Panc1 (cell line): ENCODE measurements around the gene CYP3A5. TPM values are rescaled to one million over a fixed set of nuclear protein-coding genes. Genes with fewer than 3 reads are reported as not detected.
"Not testable (repeated sequence)": the region's sequence is repeated elsewhere in the genome, so short reads cannot be mapped to it uniquely, and the experiment has no call there.

ENCODE experiments used
- ATAC-seq: fragments of 200-7000 bp; cut with Tn5 transposase; 2 replicates; pipeline ENCODE4 v1.9.1; 2020; ENCODE audit warnings: mild to moderate bottlenecking, moderate library complexity
- BruUV-seq: library from RNA; stranded (reverse); fragments of 400-500 nt; replicated peaks from 2 replicates; lab custom pipeline; 2021; lab: Mats Ljungman, UMichigan
- CTCF ChIA-PET: fragments of 300-600 bp; sonication (Branson Sonifier 250); formaldehyde crosslinking; loops from one replicate; lab custom pipeline; 2022; ENCODE audit warnings: antibody characterized with exemption; lab: Charles Lee
- POLR2A ChIA-PET: fragments of 300-600 bp; sonication (Branson Sonifier 250); formaldehyde crosslinking; loops from one replicate; lab custom pipeline; 2022; ENCODE audit warnings: antibody characterized with exemption; lab: Charles Lee
- DNase-seq: peaks from one replicate; pipeline ENCODE4 v3.0.0-alpha.2; 2010; ENCODE audit warnings: low read depth, low spot score
- H3K27ac ChIP-seq: 2 replicates; pipeline ENCODE4 v1.5.1; 2011; ENCODE audit warnings: mild to moderate bottlenecking, low read length, inconsistent platforms
- H3K27me3 ChIP-seq: fragments of 200-500 bp; sonication (Bioruptor generic); 2 replicates; pipeline ENCODE4 v1.6.0; 2014; ENCODE audit warnings: low read length, inconsistent platforms; ENCODE audit not compliant: control insufficient read depth, insufficient read depth
- H3K36me3 ChIP-seq: fragments of 200-500 bp; sonication (Bioruptor generic); 2 replicates; pipeline ENCODE4 v1.5.1; 2014; ENCODE audit warnings: inconsistent platforms, mild to moderate bottlenecking, low read length, moderate library complexity; ENCODE audit not compliant: control insufficient read depth, insufficient read depth
- H3K4me1 ChIP-seq: 2 replicates; pipeline ENCODE4 v1.5.1; 2011; ENCODE audit warnings: inconsistent platforms, mild to moderate bottlenecking, low read length, moderate library complexity; ENCODE audit not compliant: control insufficient read depth, insufficient read depth
- H3K4me3 ChIP-seq, 2 experiments: 2 replicates each; pipeline ENCODE4 v1.5.1; 2011 to 2012; ENCODE audit warnings: low read depth in 2 of 2, low read length in 2 of 2, mild to moderate bottlenecking in 2 of 2, inconsistent platforms in 1 of 2, moderate library complexity in 1 of 2
- H3K9me3 ChIP-seq: fragments of 200-500 bp; sonication (Bioruptor generic); 2 replicates; pipeline ENCODE4 v1.5.1; 2014; ENCODE audit warnings: low read depth, mild to moderate bottlenecking, inconsistent platforms, low read length, moderate library complexity; ENCODE audit not compliant: control insufficient read depth, insufficient read depth
- CTCF ChIP-seq: fragments of 450-650 bp; IDR thresholded peaks from 2 replicates; pipeline ENCODE4 v1.5.1; 2017; ENCODE audit warnings: mild to moderate bottlenecking
- POLR2AphosphoS5 ChIP-seq: IDR thresholded peaks from 2 replicates; pipeline ENCODE4 v1.6.1; 2012; ENCODE audit warnings: mild to moderate bottlenecking, low read depth, low read length, moderate library complexity
- REST ChIP-seq, 2 experiments: IDR thresholded peaks; 2 replicates each; pipeline ENCODE4 v1.6.1; 2011 to 2012; ENCODE audit warnings: low read depth in 2 of 2, control low read depth in 1 of 2, low read length in 1 of 2, mild to moderate bottlenecking in 1 of 2, moderate library complexity in 1 of 2; ENCODE audit not compliant: insufficient read depth in 1 of 2
- SIN3A ChIP-seq: IDR thresholded peaks from 2 replicates; pipeline ENCODE4 v1.6.1; 2012; ENCODE audit warnings: low read depth, mild to moderate bottlenecking, low read length, moderate library complexity, borderline replicate concordance; ENCODE audit not compliant: insufficient read depth
- TCF7L2 ChIP-seq: IDR thresholded peaks from 2 replicates; pipeline ENCODE4 v1.6.1; 2011; ENCODE audit warnings: mild to moderate bottlenecking, low read depth, low read length, inconsistent platforms
- in situ Hi-C: cut with HindIII; loops from 2 replicates; pipeline ENCODE4 v1.10.0; 2016; ENCODE audit warnings: low sequenced_read_pairs, low pct_unique_long_range_greater_than_20kb
- intact Hi-C: fragments of 100-400 bp; cut with micrococcal nuclease; formaldehyde crosslinking; loops from one replicate; pipeline ENCODE4 v1.10.0; 2022; ENCODE audit not compliant: unreplicated experiment
- total RNA-seq: library from RNA; stranded (reverse); gene quantifications from one replicate; pipeline ENCODE4 v1.2.1, GENCODE V29; 2021; ENCODE audit not compliant: unreplicated experiment

The CYP3A5 gene
- total RNA-seq, 1 experiment from 2014 or later: 0.31 TPM

GRCh38 chr7:99693100-99693426 lies 13.3 kb upstream of the CYP3A5 start:
- intact Hi-C loops (no loop called here), in situ Hi-C loops (no loop called here)
- DNase-seq: no peak
- Histone ChIP-seq H3K27ac (no peak overlapping the region), H3K4me3 (no peak overlapping the region), H3K27me3 (peaks cover 5% of the 10 kb centered on the region; the same call in 1 of the 2 replicates), H3K4me1 (no peaks in the 10 kb centered on the region), H3K36me3 (no peaks in the 10 kb centered on the region), H3K9me3 (no peaks in the 10 kb centered on the region)
- no TSS peak for BruUV-seq
- ATAC-seq: no peak
- POLR2A ChIA-PET: no interaction called here
- CTCF ChIA-PET: interaction anchor here (0.7 kb wide), 1 partner anchor 14 kb away, joined by 3 read pairs; the partner anchor contains the start of gene CYP3A5
- TF ChIP-seq SIN3A (no peak), REST (IDR thresholded peaks at IDR 0.05; ENCODE audit: insufficient read depth in 1 of 2, low read depth in 2 of 2, low read length in 1 of 2) (no peak), POLR2AphosphoS5 (no peak), CTCF (no peak), TCF7L2 (no peak)

GRCh38 chr7:99692563-99692962 lies 12.8 kb upstream of the CYP3A5 start:
- intact Hi-C loops, POLR2A ChIA-PET, ATAC-seq, H3K4me3 ChIP-seq, in situ Hi-C loops, H3K36me3 ChIP-seq, H3K27me3 ChIP-seq, H3K4me1 ChIP-seq, H3K9me3 ChIP-seq, H3K27ac ChIP-seq, DNase-seq, BruUV-seq: not testable (repeated sequence)
- CTCF ChIA-PET: interaction anchor here (0.7 kb wide), 1 partner anchor 13 kb away, joined by 3 read pairs; the partner anchor contains the start of gene CYP3A5

GRCh38 chr7:99691658-99692057 lies 11.9 kb upstream of the CYP3A5 start:
- BruUV-seq, DNase-seq, POLR2A ChIA-PET, in situ Hi-C loops, H3K4me1 ChIP-seq, H3K9me3 ChIP-seq, ATAC-seq, H3K27ac ChIP-seq, H3K4me3 ChIP-seq, H3K27me3 ChIP-seq, intact Hi-C loops, CTCF ChIA-PET, H3K36me3 ChIP-seq: not testable (repeated sequence)

GRCh38 chr7:99690918-99691317 lies 11.1 kb upstream of the CYP3A5 start:
- intact Hi-C loops, BruUV-seq, CTCF ChIA-PET: not testable (repeated sequence)

GRCh38 chr7:99685871-99686608 lies 6.2 kb upstream of the CYP3A5 start:
- in situ Hi-C loops, H3K4me1 ChIP-seq, H3K36me3 ChIP-seq, H3K9me3 ChIP-seq, POLR2A ChIA-PET, H3K27me3 ChIP-seq, CTCF ChIA-PET, intact Hi-C loops, BruUV-seq, DNase-seq, H3K27ac ChIP-seq, ATAC-seq, H3K4me3 ChIP-seq: not testable (repeated sequence)

More at GRCh38 chr7:99690918-99691317, 11.1 kb upstream of the CYP3A5 start:
- ATAC-seq, H3K4me3 ChIP-seq, H3K4me1 ChIP-seq, H3K36me3 ChIP-seq, H3K27ac ChIP-seq, H3K9me3 ChIP-seq, H3K27me3 ChIP-seq, DNase-seq, POLR2A ChIA-PET, in situ Hi-C loops: not testable (repeated sequence)
